ENCODE data around the gene ENO4.

DNA sequence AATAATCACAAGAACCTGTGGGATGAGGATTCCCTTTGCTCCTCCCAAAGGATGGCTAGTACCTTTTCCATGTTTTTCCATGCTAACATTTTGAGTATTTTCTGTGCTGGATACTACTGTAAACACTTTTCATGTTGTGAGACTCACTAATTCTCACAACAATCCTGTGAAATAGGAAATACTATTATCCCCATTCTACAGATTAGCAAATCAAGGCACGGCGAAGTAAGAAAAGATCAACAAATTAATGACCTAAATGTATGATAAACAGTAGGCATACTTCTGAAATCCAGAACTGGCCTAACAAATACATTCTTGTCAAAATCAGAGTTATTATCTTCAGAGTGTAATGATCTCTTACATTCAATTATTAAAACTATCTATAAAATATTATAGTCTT is 69.3 kb downstream of the ENO4 start:
- TF ChIP-seq, protein P1, sequence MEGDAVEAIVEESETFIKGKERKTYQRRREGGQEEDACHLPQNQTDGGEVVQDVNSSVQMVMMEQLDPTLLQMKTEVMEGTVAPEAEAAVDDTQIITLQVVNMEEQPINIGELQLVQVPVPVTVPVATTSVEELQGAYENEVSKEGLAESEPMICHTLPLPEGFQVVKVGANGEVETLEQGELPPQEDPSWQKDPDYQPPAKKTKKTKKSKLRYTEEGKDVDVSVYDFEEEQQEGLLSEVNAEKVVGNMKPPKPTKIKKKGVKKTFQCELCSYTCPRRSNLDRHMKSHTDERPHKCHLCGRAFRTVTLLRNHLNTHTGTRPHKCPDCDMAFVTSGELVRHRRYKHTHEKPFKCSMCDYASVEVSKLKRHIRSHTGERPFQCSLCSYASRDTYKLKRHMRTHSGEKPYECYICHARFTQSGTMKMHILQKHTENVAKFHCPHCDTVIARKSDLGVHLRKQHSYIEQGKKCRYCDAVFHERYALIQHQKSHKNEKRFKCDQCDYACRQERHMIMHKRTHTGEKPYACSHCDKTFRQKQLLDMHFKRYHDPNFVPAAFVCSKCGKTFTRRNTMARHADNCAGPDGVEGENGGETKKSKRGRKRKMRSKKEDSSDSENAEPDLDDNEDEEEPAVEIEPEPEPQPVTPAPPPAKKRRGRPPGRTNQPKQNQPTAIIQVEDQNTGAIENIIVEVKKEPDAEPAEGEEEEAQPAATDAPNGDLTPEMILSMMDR (IDR thresholded peaks at IDR 0.05): no peak
- TF ChIP-seq ZBTB21 (CRISPR knock-in tag; IDR thresholded peaks at IDR 0.05; ENCODE audit: borderline replicate concordance): no peak

Measured in WTC11 (cell line).